ENCODE data around the gene TNFRSF19.

The TNFRSF19 gene

GRCh38 chr13:23623394-23623793, 53.2 kb downstream of the TNFRSF19 start:
- DNase-seq: no peak
- H4K20me1 ChIP-seq (ENCODE audit: insufficient read depth, low read length): no peaks in the 10 kb centered on the region
- H3K9ac ChIP-seq (ENCODE audit: low read length): no peak overlapping the region
- no peak for TF ChIP-seq CTCF (IDR thresholded peaks at IDR 0.05; ENCODE audit: low read length)
- no peak for TF ChIP-seq EZH2 (optimal IDR thresholded peaks at IDR 0.05; ENCODE audit: low read depth, low read length)
- TF ChIP-seq EZH2phosphoT487 (IDR thresholded peaks at IDR 0.05; ENCODE audit: low read length): no peak
- H3K27ac ChIP-seq (ENCODE audit: low read length): no peak overlapping the region
- H3K36me3 ChIP-seq (replicated peaks; ENCODE audit: insufficient read depth, low read length): no peaks in the 10 kb centered on the region
- no peaks in the 10 kb centered on the region for H3F3A ChIP-seq (ENCODE audit: insufficient read depth, low read length)
- H2AFZ ChIP-seq (ENCODE audit: low read length): no peak overlapping the region
- no peaks in the 10 kb centered on the region for H3K9me3 ChIP-seq (replicated peaks; ENCODE audit: insufficient read depth, low read length)
- no peaks in the 10 kb centered on the region for H3K79me2 ChIP-seq (ENCODE audit: low read length)
- no peak overlapping the region for H3K4me3 ChIP-seq (ENCODE audit: low read length)
- H3K27me3 ChIP-seq (replicated peaks; ENCODE audit: insufficient read depth, low read length): no peaks in the 10 kb centered on the region
- no peaks in the 10 kb centered on the region for H3K9me2 ChIP-seq (replicated peaks; ENCODE audit: insufficient read depth, low read length)
- no peak overlapping the region for H3K4me2 ChIP-seq (ENCODE audit: low read depth, low read length)
- no peaks in the 10 kb centered on the region for H3K4me1 ChIP-seq (ENCODE audit: low read length)

- no peaks in the 10 kb centered on the region for H3F3A ChIP-seq (ENCODE audit: insufficient read depth, low read length)
- DNase-seq: no peak
- H2AFZ ChIP-seq (ENCODE audit: low read length): no peak overlapping the region
- no peak overlapping the region for H3K4me3 ChIP-seq (ENCODE audit: low read length)
- no peaks in the 10 kb centered on the region for H3K79me2 ChIP-seq (ENCODE audit: low read length)
- no peak overlapping the region for H3K4me2 ChIP-seq (ENCODE audit: low read depth, low read length)
- H3K36me3 ChIP-seq (replicated peaks; ENCODE audit: insufficient read depth, low read length): no peaks in the 10 kb centered on the region
- no peaks in the 10 kb centered on the region for H3K9me2 ChIP-seq (replicated peaks; ENCODE audit: insufficient read depth, low read length)
- no peaks in the 10 kb centered on the region for H3K4me1 ChIP-seq (ENCODE audit: low read length)
- H3K9me3 ChIP-seq (replicated peaks; ENCODE audit: insufficient read depth, low read length): no peaks in the 10 kb centered on the region
- no peak overlapping the region for H3K9ac ChIP-seq (ENCODE audit: low read length)
- TF ChIP-seq EZH2 (optimal IDR thresholded peaks at IDR 0.05; ENCODE audit: low read depth, low read length): no peak
- TF ChIP-seq EZH2phosphoT487 (IDR thresholded peaks at IDR 0.05; ENCODE audit: low read length): no peak
- TF ChIP-seq CTCF (IDR thresholded peaks at IDR 0.05; ENCODE audit: low read length): no peak
- no peaks in the 10 kb centered on the region for H4K20me1 ChIP-seq (ENCODE audit: insufficient read depth, low read length)
- H3K27me3 ChIP-seq (replicated peaks; ENCODE audit: insufficient read depth, low read length): no peaks in the 10 kb centered on the region
- H3K27ac ChIP-seq (ENCODE audit: low read length): no peak overlapping the region
Measured at GRCh38 chr13:23626700-23627099, 56.5 kb downstream of the TNFRSF19 start.

- H3K27ac ChIP-seq (ENCODE audit: low read length): no peak overlapping the region
- no peak for DNase-seq
- H3K79me2 ChIP-seq (ENCODE audit: low read length): no peaks in the 10 kb centered on the region
- no peak overlapping the region for H3K9ac ChIP-seq (ENCODE audit: low read length)
- H3K9me2 ChIP-seq (replicated peaks; ENCODE audit: insufficient read depth, low read length): no peaks in the 10 kb centered on the region
- H3K4me2 ChIP-seq (ENCODE audit: low read depth, low read length): no peak overlapping the region
- no peak overlapping the region for H3K4me3 ChIP-seq (ENCODE audit: low read length)
- H3K4me1 ChIP-seq (ENCODE audit: low read length): no peaks in the 10 kb centered on the region
- H2AFZ ChIP-seq (ENCODE audit: low read length): no peak overlapping the region
- no peaks in the 10 kb centered on the region for H4K20me1 ChIP-seq (ENCODE audit: insufficient read depth, low read length)
- no peaks in the 10 kb centered on the region for H3F3A ChIP-seq (ENCODE audit: insufficient read depth, low read length)
- TF ChIP-seq EZH2phosphoT487 (IDR thresholded peaks at IDR 0.05; ENCODE audit: low read length) (no peak), EZH2 (optimal IDR thresholded peaks at IDR 0.05; ENCODE audit: low read depth, low read length) (no peak), CTCF (IDR thresholded peaks at IDR 0.05; ENCODE audit: low read length) (no peak)
- H3K36me3 ChIP-seq (replicated peaks; ENCODE audit: insufficient read depth, low read length): no peaks in the 10 kb centered on the region
- H3K27me3 ChIP-seq (replicated peaks; ENCODE audit: insufficient read depth, low read length): no peaks in the 10 kb centered on the region
- no peaks in the 10 kb centered on the region for H3K9me3 ChIP-seq (replicated peaks; ENCODE audit: insufficient read depth, low read length)
Measured at GRCh38 chr13:23627410-23627809, 57.2 kb downstream of the TNFRSF19 start.

Measured in MM.1S (cell line).